EL (cell line): ENCODE results near the gene ROPN1.
"Not testable (repeated sequence)": the region's sequence is repeated elsewhere in the genome, so short reads cannot be mapped to it uniquely, and the experiment has no call there.

Source experiments
- DNase-seq: peaks from one replicate; pipeline ENCODE4 v3.0.0-alpha.2; 2016

ROPN1 gene

DNA sequence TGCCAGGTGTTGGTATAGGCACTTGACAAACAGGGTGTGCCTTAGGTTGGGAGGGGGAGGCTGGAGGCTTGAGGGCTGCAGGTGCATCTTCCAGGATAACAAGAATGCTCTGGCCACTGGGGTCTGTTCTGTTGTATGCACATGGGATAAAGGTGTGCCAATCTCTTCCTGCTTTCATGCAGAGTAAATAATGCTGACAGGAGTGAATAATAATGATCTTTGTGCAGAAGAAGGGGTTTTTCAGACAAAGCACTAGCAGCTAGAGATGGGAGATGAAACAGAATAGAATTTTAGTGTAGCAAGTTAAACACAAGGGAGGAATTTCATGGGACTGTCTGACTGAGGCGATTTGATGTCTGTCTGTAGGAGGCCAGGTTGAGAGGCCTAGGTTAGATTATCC lies 1.9 kb upstream of the ROPN1 start:
- DNase-seq: no peak

DNA sequence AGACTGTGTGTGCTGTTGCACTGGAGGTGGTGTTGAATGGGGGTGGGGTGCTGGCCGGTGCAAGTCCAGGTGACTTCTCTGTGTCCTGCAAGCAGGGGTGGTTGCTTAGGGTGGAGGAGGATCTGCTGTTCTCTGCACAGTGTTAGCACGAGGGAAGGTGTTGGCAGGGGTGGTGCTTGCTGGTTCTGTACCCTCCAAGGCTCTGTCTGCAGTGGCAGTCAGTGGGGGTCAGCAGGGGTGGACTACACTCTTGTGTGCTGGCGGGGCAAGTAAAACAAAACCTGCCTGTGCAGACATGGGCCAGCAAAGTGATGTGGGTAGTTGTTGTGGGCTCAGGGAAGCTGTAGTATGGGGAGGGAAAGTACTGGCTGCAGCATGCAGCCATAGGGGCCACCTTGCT lies 5.5 kb downstream of the ROPN1 start:
- DNase-seq: no peak

DNA sequence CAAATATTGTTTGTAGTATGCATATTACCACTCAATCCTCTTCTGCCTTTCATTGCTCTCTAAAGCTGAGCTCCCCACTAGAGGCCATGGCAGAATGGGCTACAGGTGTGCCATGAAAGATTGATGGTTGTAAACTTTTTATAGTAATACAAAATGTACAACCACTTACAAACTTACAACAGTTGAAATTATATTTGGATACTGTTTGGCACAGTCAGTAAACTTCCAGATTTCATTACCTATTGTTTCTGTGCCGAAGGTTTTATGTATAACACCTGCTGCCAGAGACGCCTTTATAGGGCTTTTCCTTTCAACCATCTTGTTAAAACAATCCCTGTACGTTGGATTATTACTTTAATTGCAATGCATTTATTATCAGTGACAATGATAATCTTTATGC lies 7.0 kb downstream of the ROPN1 start:
- DNase-seq: no peak

DNA sequence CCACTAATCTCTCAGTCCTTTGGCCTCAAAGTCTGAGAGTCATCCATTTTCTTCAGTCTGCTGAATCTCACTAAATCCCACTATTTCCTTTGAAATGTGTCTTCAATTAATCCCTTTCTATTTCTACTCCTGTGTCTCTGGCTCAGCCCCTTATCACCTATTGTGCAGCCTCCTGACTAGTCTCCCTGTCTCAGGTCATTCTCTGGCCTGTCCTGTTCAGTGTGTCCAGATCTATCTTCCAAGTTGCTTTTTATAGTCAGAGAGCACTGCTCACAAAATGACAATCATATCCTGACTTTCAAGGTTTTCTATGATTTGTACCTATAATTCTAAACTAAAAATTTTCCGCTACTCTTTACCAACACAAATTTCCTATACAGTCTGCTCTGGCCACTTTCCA lies 7.6 kb downstream of the ROPN1 start:
- DNase-seq: no peak

DNA sequence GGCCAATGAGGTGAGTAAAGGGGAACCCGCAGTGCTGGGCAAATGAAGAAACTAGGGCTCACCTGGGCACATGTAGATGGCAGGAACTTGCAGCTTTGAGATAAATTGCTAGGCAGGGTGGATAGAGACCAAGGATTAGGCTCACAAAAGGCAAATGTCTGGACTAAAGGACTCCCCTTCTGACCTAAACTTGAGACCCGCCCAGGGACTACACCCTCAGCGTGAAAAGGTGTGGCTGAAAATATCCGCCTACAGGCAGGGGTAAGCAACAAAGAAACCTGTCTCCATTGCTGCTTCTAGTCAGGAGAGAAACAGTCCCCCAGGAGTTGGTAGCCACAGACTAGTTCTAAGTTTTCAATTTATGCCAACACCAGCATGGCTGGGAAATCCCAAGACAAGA lies 10.6 kb downstream of the ROPN1 start:
- DNase-seq: not testable (repeated sequence)

DNA sequence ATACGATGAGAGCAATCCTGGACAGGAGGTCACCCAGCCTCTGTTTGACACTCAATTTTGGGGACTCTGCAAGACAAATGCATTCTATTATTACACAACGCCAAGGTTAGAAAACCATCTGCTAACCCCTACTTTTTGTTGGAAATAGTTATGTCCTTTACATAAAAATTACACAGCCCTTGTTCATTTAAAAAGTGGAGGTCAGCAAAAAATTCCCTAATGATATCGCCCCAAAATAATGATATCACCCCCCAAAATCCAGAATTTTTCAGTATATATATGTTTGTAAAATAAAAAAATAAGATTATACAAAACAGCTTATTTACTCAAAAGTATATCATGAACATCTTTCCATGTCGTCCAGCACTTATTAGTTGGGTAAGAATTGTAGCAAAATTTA lies 11.4 kb downstream of the ROPN1 start:
- no peak for DNase-seq

DNA sequence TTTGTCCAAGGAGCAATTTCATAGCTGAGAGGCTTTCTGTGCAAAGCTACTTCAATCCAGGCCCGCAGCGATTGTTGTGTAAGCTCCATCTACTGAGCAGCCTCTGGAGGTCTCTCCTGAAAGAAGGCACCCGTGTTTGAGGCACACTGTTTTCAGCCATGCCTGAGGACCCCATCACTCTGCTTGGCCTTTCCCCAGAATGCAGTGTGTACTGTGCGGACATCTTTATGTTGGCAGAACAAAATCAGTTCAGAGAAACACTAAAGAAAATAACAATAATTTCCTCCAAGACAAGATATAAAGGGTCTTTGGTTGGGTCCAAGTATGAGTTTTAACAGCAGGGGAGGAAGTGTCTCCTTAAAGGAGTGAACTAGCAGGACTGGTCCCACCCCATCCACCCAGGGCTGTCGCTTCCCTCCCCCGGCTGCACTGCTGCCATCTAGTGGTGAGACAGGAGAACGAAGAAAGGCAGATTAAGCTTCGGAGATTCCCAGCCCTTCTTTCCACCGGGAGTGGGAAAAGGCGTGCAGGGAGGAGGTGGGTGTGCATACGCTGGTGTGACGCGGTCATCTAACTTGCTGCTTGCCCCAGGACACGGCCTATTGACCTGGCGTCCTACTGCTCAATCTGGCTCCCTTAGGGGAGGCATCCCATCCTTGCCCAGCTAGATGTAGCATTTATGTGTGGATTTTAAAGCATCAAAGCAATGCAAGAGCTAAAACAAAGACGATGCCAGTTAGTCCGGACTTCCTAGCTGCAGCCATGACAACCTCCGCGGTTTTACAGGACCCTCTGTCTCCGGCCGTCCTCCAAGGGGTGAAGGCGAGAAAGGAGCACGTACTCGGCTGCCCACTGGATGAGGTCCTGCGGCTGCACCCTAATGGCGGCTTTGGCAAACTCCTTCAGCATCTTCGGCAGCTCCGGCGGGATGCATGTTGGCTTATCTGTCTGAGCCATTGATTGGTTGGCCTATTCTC lies 12.1 kb downstream of the ROPN1 start:
- peak; percentile 62 for DNase-seq

DNA sequence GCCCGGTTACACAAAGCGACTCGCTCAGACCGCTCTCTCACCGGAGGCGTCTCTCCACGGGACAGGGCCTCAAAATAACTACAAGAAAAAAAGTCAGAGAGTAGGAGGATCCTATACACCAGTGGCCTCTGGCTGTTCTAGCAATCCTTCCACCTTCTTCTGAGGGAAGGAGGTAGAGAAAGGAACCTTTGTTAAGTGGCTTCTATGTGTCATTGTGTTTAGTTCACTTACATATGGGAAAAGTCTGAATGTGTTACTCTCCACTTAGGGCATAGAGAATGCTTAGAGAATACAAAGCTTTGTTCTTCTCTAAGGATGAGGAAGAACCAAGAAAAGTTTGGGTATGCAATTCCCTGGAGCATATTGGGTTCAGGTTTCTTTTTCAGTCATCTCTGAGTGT lies 15.0 kb downstream of the ROPN1 start:
- not testable (repeated sequence) for DNase-seq

DNA sequence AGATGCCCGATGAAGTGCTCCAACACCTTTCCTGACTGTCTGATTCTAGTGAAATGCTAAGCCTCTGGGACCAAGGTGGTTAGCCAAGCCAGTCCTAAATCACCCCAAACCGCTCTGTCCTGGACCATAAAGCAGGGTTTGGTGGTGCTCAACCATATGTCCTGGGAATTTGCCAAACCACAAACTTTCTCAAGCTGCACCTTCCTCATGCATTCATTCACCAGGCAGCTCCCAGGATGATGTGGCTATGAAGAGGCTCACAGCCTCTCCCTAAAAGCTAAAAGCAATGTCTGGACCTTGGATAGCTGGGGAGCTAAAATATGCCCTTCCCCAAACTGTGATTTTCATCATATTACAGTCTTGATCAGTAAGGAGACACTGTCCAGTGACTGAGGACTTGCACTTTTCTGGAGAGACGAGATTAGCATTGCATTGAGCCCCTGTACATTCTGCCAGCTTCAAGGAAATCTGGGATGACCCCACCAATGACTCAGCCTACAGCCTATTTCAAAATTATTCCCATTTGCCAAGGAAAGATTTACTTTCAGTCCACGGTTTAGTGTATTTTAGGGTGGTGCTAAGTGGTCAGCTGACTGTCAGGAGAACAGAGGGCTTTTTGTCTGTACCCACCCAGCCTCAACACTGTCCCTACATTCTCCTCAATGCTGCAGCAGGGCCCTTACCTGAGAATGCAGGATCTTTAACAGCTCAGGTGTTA lies 15.6 kb downstream of the ROPN1 start:
- peak; percentile 64 for DNase-seq

DNA sequence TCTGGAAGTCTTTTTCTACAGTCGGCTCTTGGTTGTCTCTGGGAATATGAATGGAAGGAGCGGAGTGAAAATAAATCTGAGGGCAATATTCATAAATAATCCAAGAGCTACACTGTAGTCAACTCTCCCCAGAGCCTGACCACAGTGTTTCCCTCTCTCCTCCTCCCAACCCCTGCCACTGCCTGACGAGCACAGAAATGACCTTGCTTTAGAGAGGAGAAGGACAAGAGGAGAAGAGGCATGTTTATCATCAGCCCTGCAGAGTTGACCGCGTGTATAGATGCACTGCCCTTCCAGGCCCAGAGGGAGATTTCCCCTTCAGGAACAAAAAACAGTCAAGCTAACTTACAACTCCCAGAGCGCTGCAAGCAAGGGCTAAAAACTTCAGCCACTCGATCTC lies 16.9 kb downstream of the ROPN1 start:
- not testable (repeated sequence) for DNase-seq

DNA sequence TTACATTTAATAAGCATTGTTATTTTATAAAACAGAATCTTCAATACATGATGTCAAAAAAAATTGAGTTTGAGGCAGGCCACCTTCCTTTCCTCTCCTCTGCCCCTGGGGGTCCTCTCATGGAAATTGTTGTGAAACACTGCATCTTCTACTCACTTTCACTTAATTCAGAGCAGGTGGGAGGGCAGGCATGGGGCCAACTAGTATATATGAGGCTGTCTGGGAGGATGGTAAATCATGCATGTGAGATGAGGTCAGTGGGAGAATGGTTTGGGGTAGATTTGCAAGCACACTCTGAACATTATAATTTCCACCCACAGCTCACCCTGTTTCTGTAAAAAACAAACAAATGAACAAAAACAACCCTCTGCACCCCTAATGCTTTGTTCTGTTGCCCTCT lies 20.5 kb downstream of the ROPN1 start:
- no peak for DNase-seq

DNA sequence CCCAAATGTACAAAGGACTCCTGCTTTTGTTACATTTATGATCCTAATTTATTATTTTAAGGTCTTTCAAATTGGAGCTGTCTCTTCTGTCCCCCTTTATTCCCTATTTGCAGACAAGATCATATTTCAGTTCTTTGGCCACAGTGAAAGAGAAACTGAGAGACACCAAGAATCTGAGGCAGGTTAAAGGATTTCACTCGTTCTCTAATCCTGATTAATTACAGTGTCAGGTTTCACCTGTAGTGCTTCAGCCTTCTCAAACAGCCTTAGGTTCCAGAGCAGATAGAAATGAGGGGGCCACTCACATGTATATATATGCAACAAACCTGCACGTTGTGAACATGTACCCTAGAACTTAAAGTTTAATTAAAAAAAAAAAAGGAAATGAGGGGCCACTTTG lies 24.7 kb downstream of the ROPN1 start:
- DNase-seq: not testable (repeated sequence)

DNA sequence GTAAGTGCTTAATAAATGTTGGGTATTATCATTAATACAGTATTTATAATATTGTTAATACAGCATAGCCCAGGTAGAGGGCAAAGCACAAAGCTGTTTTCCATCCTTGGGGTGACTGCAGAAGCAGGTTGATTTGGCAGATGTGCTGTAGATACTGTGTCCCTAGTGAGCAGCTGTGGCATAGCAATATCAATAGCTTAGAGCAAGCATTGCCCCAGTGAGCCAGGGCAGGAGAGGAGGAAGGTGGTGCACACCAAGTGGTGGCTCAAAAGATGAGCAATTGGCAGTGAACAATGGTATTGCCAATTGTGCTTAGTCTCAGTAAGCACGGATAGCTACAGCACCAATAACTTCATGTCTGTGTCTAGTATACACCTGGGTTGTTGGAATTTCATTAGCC lies 25.1 kb downstream of the ROPN1 start:
- not testable (repeated sequence) for DNase-seq

DNA sequence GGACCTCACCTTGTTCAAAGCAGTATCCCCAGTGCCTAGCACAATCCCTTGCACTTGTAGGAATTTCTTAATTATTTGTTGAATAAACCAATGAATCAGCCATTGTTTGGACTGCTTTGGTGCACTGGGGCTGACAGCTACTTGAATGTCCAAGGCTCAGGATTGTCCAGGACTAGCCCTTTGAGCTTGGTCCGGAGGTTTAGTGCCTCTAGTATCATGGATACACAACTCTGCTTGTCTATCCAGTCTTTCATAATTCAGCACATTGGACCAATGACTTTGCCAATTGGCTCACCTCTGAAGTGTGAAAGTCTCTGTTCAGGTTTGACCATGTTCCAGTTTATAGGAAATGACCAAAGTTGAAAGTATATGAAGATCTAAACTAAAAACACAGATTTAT lies 27.1 kb downstream of the ROPN1 start:
- not testable (repeated sequence) for DNase-seq

DNA sequence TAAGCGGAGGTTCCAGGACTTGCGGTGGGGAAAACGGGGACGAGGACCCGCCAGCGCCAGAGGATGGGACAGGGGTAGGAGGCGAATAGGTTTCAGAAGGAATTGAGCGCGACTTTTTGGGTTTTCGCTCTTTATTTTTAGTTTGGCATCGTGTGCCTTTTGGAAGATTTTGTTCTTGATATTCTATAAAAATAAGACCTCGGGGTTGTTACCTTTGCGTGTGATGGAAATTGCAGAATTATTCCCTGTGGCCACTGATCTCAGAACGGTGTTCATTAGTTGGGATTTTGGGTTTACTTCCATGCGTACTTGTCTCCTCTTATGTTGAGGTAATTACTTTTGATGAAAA lies 30.4 kb downstream of the ROPN1 start:
- no peak for DNase-seq

DNA sequence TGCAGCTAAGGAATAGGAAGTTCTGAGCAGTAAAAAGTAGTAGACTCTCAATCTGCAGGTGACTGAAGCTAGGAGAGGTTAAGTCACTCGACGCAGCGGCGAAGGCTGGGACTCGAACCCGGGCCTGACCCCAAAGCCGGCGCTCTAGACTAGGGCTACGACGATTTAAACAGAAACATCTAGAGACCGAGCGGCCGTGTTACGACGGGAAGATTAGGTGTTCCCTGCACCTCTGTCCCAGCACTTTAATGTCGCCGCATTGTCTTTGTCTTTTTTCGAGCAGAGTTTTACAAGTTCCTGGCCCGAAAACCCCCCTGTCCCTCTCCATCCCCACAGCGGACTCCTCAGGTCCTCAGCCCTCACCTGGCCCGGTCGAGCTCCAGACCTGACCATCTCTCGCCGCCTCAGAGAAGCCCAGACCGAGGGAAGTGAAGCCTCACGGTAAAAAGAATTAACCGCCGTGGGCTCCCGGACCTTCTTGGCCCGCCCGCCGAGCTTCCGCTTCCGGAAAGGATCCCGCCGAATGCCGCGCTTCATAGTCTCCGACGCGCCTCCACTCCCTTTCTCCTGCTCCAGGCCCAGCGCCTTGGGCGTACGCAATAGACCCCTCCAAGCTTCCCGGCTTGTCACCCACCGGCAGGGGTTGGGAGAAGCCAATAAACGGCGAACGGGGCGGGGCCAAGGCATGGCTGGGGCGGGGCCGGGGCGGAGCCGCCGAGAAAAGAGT lies 31.0 kb downstream of the ROPN1 start, which contains the start of gene CCDC14:
Gene CCDC14 (minus strand): TSS at position 449 of the 727 bp plus-strand sequence. CDS start 56 bp downstream, at position 393.
- DNase-seq: peak; percentile 98

DNA sequence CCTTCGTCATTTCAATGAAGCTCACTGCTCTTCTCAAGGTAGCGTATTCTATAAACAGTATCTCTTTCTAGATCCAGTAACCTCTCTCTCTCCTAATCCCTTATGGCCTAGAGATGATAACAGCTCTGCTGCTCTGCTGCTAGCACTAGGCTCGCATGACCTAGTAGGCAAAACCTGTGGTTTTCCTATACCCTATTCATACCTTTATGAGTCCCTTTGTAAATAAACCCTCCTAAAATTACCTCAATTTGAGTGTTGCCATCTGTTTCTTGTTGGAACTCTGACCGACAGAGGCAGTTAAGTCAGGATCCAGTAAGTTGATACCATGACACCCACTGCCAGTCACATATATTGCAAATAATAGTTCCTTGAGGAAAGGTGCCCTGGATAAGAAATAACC lies 38.2 kb downstream of the ROPN1 start:
- no peak for DNase-seq

DNA sequence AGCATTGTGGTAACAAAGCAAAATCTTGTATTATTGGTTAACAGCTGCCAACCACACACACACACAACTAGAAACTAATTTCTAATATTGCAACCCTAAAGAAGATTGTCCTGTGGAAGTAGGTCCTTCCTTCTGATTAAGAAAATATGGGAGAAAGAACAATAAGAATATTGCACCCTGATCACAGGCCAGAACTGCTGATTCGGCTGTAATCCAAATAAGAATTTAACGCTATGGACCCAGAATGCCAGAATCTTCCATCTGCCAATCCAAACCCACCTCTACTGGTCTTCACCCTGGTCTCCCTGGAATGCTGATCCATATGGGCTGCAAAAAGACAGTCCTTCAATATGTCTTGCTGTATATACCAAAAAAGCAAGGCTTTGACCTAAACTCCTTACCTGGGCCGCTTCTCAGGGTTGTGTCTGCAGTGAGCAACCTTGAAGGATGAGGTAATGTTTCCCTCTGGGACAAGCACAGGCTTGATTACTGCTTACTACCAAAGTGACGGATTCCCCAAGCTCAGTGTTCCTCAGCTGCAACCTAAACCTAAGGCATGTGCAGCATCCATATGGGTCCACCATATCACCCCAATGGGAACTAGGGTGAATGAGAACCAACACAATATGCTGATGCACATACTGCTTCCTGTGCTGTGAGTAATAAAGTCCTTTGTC lies 38.9 kb downstream of the ROPN1 start:
- no peak for DNase-seq

DNA sequence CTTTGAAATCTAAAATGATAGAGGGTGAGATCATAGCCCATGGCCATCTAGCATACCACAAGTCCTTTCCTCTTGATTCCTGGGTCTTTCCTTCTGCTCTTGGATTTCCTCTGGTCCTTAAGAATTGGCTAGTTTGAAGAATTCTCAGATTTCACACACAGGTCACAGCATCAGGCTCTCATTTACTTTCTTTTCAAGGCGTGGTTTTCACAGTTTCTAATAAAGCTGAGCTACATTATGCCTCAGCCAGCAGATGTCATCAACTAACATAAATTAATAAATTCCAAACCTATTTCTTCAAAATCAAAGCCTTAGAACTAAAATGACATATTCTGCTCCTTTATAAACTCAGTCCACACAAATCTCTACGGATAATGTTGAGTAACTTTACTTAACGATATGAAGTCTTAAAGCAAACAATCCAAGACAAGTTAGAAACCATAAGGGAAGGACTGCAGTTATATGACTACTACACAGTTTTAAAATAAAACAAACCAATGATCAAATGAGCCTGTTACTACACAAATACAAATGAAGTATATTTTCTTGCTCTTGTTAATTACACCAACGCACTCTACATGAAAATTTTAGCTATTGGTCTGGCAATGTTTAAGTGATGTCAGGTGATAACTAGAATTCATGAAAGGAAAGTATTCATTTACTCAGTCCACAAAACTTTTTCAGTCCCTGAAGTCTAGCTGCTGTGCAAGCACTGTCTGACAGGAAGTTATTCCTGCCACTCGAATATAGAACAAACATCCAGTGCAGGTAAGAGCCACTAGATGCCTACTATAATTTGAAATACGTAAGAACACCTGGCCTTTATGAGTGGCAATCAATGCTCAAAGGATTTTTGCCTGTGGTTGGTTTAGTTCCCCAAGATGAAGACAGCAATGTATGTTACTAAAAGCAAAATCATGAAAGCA lies 40.1 kb downstream of the ROPN1 start:
- DNase-seq: no peak

DNA sequence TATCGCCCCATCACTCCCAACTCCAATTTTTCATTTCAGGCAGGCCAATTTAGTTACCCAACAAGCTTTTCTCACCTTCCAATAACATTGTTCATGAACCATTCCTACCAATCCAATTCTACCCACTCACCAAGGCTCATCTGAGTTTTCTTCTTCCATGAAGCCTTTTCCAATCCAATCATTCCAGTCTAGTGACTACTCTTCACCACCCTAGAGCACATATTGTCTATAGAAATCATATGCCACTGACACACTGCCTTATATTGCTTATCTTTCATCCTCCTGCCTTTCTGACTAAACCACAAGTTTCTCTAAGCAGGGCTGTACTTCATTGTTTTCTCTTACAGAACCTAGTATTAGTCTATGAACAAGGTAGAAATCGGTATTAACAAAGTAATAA lies 42.3 kb downstream of the ROPN1 start:
- peak; percentile 74 for DNase-seq

DNA sequence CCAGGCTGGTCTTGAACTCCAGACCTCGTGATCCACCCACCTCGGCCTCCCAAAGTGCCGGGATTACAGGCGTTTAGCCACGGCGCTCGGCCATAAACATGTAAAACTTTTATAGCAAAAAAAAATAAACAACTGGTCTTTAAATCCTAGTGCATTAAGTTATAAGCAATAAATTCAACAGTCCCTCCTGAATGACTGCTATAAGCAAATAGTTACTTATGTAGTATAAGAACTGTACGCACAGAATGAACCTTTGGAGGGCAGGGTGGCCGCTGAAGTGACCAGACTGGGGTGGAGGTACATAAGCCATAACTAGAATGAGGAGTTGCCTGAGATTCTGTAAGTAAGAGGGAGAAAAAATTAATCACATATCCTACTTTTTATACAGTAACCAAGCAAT lies 43.5 kb downstream of the ROPN1 start:
- no peak for DNase-seq

DNA sequence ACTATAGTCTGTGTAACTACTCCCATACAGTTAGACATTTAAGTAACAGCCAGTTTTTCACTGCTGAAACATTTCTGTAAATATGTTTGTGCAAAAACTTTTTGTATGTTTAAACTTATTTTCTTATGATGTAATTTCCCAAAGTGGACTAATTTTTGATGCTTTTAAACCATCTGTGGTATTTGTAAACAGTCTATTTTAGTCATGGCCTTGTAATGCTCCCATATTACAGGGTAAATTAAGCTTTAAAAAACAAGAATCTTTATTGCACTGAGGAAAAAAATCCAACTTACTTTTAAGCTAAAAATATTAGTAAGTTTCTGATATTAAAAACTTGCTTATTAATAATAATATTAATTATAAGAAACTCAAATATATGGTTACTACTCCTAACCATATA lies 44.4 kb downstream of the ROPN1 start:
- DNase-seq: no peak
